Mucosa of descending colon (tissue), 3 donors: ENCODE data around the gene TRIM41. TPM values are rescaled to one million over a fixed set of nuclear protein-coding genes. Genes with fewer than 3 reads are reported as not detected.

Experiments
- ATAC-seq: fragments of 200-7000 bp; cut with Tn5 transposase; one replicate; pipeline ENCODE4 v1.9.1; 2020; ENCODE audit warnings: mild to moderate bottlenecking, moderate library complexity
- DNase-seq, 3 donors: peaks; one replicate each; pipeline ENCODE4 v3.0.0-alpha.2; 2020
- H3K36me3 ChIP-seq: fragments of 200-600 bp; one replicate; pipeline ENCODE4 v1.8.0; 2021; ENCODE audit warnings: low read depth, mild to moderate bottlenecking
- H3K4me1 ChIP-seq: fragments of 200-600 bp; one replicate; pipeline ENCODE4 v1.8.0; 2021; ENCODE audit warnings: low read depth, mild to moderate bottlenecking
- H3K4me3 ChIP-seq: fragments of 200-600 bp; one replicate; pipeline ENCODE4 v1.8.0; 2021; ENCODE audit warnings: mild to moderate bottlenecking
- H3K9me3 ChIP-seq: fragments of 200-600 bp; one replicate; pipeline ENCODE4 v1.8.0; 2021; ENCODE audit warnings: mild to moderate bottlenecking
- CTCF ChIP-seq: fragments of 200-600 bp; IDR thresholded peaks from one replicate; pipeline ENCODE4 v1.8.0; 2022; ENCODE audit warnings: antibody characterized with exemption, mild to moderate bottlenecking
- intact Hi-C, 2 donors: fragments of 100-400 bp; cut with DNase I in 1 of 2; cut with micrococcal nuclease in 1 of 2; formaldehyde crosslinking; loops; one replicate each; pipeline versions ENCODE4 v1.11.0 to v1.11.1; 2022; cut with DNase I, micrococcal nuclease
- total RNA-seq, 3 donors: library from RNA; stranded (reverse); fragmentation: NEBNext Ultra II Directional in 2 of 3; extraction: Animal tissue kit (Norgen Biotek cat#: 25700) in 2 of 3; gene quantifications; one replicate each; pipeline versions ENCODE4 v1.2.1 to v1.2.4, GENCODE V29; 2021 to 2023
- donor health status: DM: no; HTN: no; CAD: no; lungs with moderate emphysema.
- donor health status: DM: no; HTN: no; CAD: no.
- donor health status: DM: no; HTN: yes; CAD: no.

TRIM41 gene
- total RNA-seq, 3 donors from 2014 or later = 25.6 to 34.0 (median 27.6) TPM

- intact Hi-C loops = no loop called here
- ATAC-seq (peak; percentile 1), DNase-seq (no peak)
- Histone ChIP-seq H3K4me1 (peaks cover 25% of the 10 kb centered on the region), H3K36me3 (peaks cover 8% of the 10 kb centered on the region), H3K9me3 (no peaks in the 10 kb centered on the region), H3K4me3 (peak overlapping the region; percentile 64)
- TF ChIP-seq CTCF = no peak
Observed at GRCh38 chr5:181243018-181243563, 20.0 kb downstream of the TRIM41 start.

GRCh38 chr5:181243564-181244343 lies 20.7 kb downstream of the TRIM41 start, which contains the start of gene RACK1:
TSS of gene RACK1 (minus strand) at chr5:181243906. CDS start at chr5:181243800, 106 bp downstream.
- no peak for TF ChIP-seq CTCF
- ATAC-seq = peak; percentile 71
- Histone ChIP-seq H3K9me3 (no peaks in the 10 kb centered on the region), H3K4me1 (peaks cover 31% of the 10 kb centered on the region), H3K36me3 (peaks cover 4% of the 10 kb centered on the region), H3K4me3 (peak within 1 kb of the TSS; percentile 64)
- peak; percentile 88 to 92 (median 91) for DNase-seq
- intact Hi-C loops = no loop called here

GRCh38 chr5:181245427-181246275 lies 22.6 kb downstream of the TRIM41 start:
- no peaks in the 10 kb centered on the region for H3K36me3 ChIP-seq
- intact Hi-C loops = no loop called here
- DNase-seq (no peak), ATAC-seq (peak; percentile 3)
- no peak for TF ChIP-seq CTCF
- H3K9me3 ChIP-seq = no peaks in the 10 kb centered on the region
- H3K4me1 ChIP-seq = peaks cover 44% of the 10 kb centered on the region
- H3K4me3 ChIP-seq = peak overlapping the region; percentile 69

- H3K36me3 ChIP-seq = no peaks in the 10 kb centered on the region
- intact Hi-C loops = no loop called here
- ATAC-seq (peak; percentile 84), DNase-seq (peak; percentile 94 to 96 (median 95))
- no peaks in the 10 kb centered on the region for H3K9me3 ChIP-seq
- no peak for TF ChIP-seq CTCF
- peaks cover 44% of the 10 kb centered on the region for H3K4me1 ChIP-seq
- H3K4me3 ChIP-seq = peak overlapping the region; percentile 69
Observed at GRCh38 chr5:181246276-181247049, 23.4 kb downstream of the TRIM41 start.

GRCh38 chr5:181248277-181248676 lies 25.2 kb downstream of the TRIM41 start:
- Histone ChIP-seq H3K4me1 (peaks cover 37% of the 10 kb centered on the region), H3K4me3 (no peak overlapping the region), H3K9me3 (no peaks in the 10 kb centered on the region), H3K36me3 (no peaks in the 10 kb centered on the region)
- intact Hi-C loops = no loop called here
- ATAC-seq = no peak
- TF ChIP-seq CTCF = no peak
- no peak for DNase-seq
